ENCODE measurements around the gene MSRB1. TPM values are rescaled to one million over a fixed set of nuclear protein-coding genes. Genes with fewer than 3 reads are reported as not detected.

Gene MSRB1
- total and polyA plus RNA-seq, 2 of the 13 experiments (the other 11 are each of a cell fraction or from before 2014, with no cell fraction given): 32.1 to 75.4 TPM

GRCh38 chr16:1932050-1933028 is 10.7 kb downstream of the MSRB1 start (continued):
- no peak for TF ChIP-seq HOMEZ (CRISPR knock-in tag; IDR thresholded peaks at IDR 0.05; ENCODE audit: low read depth)
- no peak for TF ChIP-seq ZNF766 (CRISPR knock-in tag; IDR thresholded peaks at IDR 0.05; ENCODE audit: borderline replicate concordance)
- TF ChIP-seq, protein P1, sequence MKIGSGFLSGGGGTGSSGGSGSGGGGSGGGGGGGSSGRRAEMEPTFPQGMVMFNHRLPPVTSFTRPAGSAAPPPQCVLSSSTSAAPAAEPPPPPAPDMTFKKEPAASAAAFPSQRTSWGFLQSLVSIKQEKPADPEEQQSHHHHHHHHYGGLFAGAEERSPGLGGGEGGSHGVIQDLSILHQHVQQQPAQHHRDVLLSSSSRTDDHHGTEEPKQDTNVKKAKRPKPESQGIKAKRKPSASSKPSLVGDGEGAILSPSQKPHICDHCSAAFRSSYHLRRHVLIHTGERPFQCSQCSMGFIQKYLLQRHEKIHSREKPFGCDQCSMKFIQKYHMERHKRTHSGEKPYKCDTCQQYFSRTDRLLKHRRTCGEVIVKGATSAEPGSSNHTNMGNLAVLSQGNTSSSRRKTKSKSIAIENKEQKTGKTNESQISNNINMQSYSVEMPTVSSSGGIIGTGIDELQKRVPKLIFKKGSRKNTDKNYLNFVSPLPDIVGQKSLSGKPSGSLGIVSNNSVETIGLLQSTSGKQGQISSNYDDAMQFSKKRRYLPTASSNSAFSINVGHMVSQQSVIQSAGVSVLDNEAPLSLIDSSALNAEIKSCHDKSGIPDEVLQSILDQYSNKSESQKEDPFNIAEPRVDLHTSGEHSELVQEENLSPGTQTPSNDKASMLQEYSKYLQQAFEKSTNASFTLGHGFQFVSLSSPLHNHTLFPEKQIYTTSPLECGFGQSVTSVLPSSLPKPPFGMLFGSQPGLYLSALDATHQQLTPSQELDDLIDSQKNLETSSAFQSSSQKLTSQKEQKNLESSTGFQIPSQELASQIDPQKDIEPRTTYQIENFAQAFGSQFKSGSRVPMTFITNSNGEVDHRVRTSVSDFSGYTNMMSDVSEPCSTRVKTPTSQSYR (CRISPR knock-in tag; IDR thresholded peaks at IDR 0.05; ENCODE audit: borderline replicate concordance): peak; percentile 16; the same call in 1 of the 2 replicates
- no peak for TF ChIP-seq KDM6A (CRISPR knock-in tag; IDR thresholded peaks at IDR 0.05; ENCODE audit: low read depth)
- TF ChIP-seq ZNF431 (CRISPR knock-in tag; IDR thresholded peaks at IDR 0.05; ENCODE audit: borderline replicate concordance, low read depth): no peak
- TF ChIP-seq USF2 (IDR thresholded peaks at IDR 0.05; ENCODE audit: low read depth, low read length): no peak
- TF ChIP-seq USF2 (CRISPR knock-in tag; IDR thresholded peaks at IDR 0.05; ENCODE audit: borderline replicate concordance): no peak; the same call in 1 of the 2 replicates
- TF ChIP-seq SMARCC2 (IDR thresholded peaks at IDR 0.05): no peak
- no peak for TF ChIP-seq KLF6 (CRISPR knock-in tag; IDR thresholded peaks at IDR 0.05)
- no peak for TF ChIP-seq SSRP1 (CRISPR knock-in tag; IDR thresholded peaks at IDR 0.05)
- no peak; the same call in 1 of the 2 replicates for TF ChIP-seq ZNF343 (CRISPR knock-in tag; IDR thresholded peaks at IDR 0.05)
- TF ChIP-seq, protein P2, sequence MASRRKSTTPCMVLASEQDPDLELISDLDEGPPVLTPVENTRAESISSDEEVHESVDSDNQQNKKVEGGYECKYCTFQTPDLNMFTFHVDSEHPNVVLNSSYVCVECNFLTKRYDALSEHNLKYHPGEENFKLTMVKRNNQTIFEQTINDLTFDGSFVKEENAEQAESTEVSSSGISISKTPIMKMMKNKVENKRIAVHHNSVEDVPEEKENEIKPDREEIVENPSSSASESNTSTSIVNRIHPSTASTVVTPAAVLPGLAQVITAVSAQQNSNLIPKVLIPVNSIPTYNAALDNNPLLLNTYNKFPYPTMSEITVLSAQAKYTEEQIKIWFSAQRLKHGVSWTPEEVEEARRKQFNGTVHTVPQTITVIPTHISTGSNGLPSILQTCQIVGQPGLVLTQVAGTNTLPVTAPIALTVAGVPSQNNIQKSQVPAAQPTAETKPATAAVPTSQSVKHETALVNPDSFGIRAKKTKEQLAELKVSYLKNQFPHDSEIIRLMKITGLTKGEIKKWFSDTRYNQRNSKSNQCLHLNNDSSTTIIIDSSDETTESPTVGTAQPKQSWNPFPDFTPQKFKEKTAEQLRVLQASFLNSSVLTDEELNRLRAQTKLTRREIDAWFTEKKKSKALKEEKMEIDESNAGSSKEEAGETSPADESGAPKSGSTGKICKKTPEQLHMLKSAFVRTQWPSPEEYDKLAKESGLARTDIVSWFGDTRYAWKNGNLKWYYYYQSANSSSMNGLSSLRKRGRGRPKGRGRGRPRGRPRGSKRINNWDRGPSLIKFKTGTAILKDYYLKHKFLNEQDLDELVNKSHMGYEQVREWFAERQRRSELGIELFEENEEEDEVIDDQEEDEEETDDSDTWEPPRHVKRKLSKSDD (CRISPR knock-in tag; IDR thresholded peaks at IDR 0.05; ENCODE audit: low read depth): no peak
- no peak for TF ChIP-seq NCOR1 (IDR thresholded peaks at IDR 0.05; ENCODE audit: borderline replicate concordance, low read length)
- TF ChIP-seq NCOA1 (CRISPR knock-in tag; IDR thresholded peaks at IDR 0.05): no peak
- TF ChIP-seq, protein P3, sequence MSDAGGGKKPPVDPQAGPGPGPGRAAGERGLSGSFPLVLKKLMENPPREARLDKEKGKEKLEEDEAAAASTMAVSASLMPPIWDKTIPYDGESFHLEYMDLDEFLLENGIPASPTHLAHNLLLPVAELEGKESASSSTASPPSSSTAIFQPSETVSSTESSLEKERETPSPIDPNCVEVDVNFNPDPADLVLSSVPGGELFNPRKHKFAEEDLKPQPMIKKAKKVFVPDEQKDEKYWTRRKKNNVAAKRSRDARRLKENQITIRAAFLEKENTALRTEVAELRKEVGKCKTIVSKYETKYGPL (CRISPR knock-in tag; IDR thresholded peaks at IDR 0.05): no peak
- TF ChIP-seq CC2D1A (CRISPR knock-in tag; IDR thresholded peaks at IDR 0.05): no peak
- no peak for TF ChIP-seq ATF1 (CRISPR knock-in tag; IDR thresholded peaks at IDR 0.05)
- TF ChIP-seq ZBTB7B (CRISPR knock-in tag; IDR thresholded peaks at IDR 0.05): peak; percentile 49; the same call in 1 of the 2 replicates
- no peak for TF ChIP-seq ZBTB3 (CRISPR knock-in tag; IDR thresholded peaks at IDR 0.05; ENCODE audit: borderline replicate concordance, low read depth)

Data from HepG2 (cell line).